ENCODE data around the gene FNDC3B. TPM values are rescaled to one million over a fixed set of nuclear protein-coding genes. Genes with fewer than 3 reads are reported as not detected.

Gene FNDC3B
- total RNA-seq, 4 donors from 2014 or later: 23.9 to 61.9 (median 37.0) TPM

- Histone ChIP-seq H3K27me3 (no peaks in the 10 kb centered on the region), H3K36me3 (peaks cover 9% of the 10 kb centered on the region), H3K4me3 (no peak overlapping the region), H3K9me3 (no peaks in the 10 kb centered on the region), H3K4me1 (peaks cover 23% of the 10 kb centered on the region), H3K27ac (no peak overlapping the region)
- 97% methylated on average over 7 of the region's 7 CpGs for WGBS
- TF ChIP-seq POLR2A (IDR thresholded peaks at IDR 0.05) (no peak), CTCF (IDR thresholded peaks at IDR 0.05) (no peak), POLR2AphosphoS5 (IDR thresholded peaks at IDR 0.05) (no peak), EP300 (IDR thresholded peaks at IDR 0.05) (no peak)
- no peak for DNase-seq (ENCODE audit: low spot score in 2 of 2)
Observed at GRCh38 chr3:172263781-172264486, 224.6 kb downstream of the FNDC3B start.

GRCh38 chr3:172266103-172266502 is 226.7 kb downstream of the FNDC3B start:
- Histone ChIP-seq H3K27ac (no peak overlapping the region), H3K36me3 (peaks cover 9% of the 10 kb centered on the region), H3K4me1 (peaks cover 13% of the 10 kb centered on the region), H3K9me3 (no peaks in the 10 kb centered on the region), H3K4me3 (no peak overlapping the region), H3K27me3 (no peaks in the 10 kb centered on the region)
- 96% methylated on average over 3 of the region's 3 CpGs for WGBS
- TF ChIP-seq POLR2A (IDR thresholded peaks at IDR 0.05) (no peak), CTCF (IDR thresholded peaks at IDR 0.05) (no peak), POLR2AphosphoS5 (IDR thresholded peaks at IDR 0.05) (no peak), EP300 (IDR thresholded peaks at IDR 0.05) (no peak)
- no peak for DNase-seq (ENCODE audit: low spot score in 2 of 2)

DNA sequence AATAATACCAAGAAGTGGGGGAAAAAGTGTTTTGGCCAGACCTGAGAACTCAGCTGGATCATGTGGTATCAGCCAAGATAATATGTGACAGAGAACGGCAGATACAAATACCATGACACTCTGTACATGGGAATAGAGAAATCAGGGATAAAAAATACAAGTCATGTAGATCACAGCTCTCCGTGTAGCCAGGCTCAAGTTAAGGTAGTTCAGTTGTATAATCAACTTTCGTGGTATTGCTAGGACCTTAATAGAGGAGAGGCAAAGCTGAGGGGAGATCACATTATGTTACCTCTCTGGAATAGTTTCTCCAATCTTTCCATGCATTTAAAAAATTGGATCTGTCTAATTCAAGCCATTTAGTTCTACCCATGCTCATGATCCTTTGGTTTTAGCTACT is 229.0 kb downstream of the FNDC3B start:
- peaks cover 9% of the 10 kb centered on the region for H3K36me3 ChIP-seq
- H3K9me3 ChIP-seq: no peaks in the 10 kb centered on the region
- TF ChIP-seq POLR2AphosphoS5 (IDR thresholded peaks at IDR 0.05) (no peak), POLR2A (IDR thresholded peaks at IDR 0.05) (no peak), EP300 (IDR thresholded peaks at IDR 0.05) (no peak), CTCF (IDR thresholded peaks at IDR 0.05) (no peak)
- no peaks in the 10 kb centered on the region for H3K27me3 ChIP-seq
- H3K27ac ChIP-seq: no peak overlapping the region
- no peak overlapping the region for H3K4me3 ChIP-seq
- peaks cover 6% of the 10 kb centered on the region for H3K4me1 ChIP-seq
- WGBS: 82% methylated on average over 3 of the region's 3 CpGs
- no peak for DNase-seq (ENCODE audit: low spot score in 2 of 2)

DNA sequence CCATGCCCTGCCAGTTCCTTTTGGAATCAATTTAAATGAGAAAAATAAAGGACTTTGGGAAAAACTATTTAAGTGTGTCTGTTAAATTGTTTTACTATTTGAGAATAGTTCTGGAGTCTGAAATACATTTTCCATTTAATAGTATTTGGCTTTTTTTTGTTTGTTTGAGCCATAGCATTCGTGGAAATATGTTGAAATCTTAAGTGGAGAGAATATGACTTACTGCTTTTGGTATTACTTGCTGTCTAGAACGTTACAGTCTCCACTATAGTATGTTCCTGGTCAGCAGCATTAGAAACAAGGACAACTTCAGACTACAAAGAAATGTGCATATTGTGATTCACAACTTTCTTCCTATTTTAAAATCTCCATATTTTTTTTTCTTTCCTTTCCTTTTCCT is 229.5 kb downstream of the FNDC3B start:
- Histone ChIP-seq H3K4me1 (peaks cover 6% of the 10 kb centered on the region), H3K36me3 (peaks cover 9% of the 10 kb centered on the region), H3K27ac (no peak overlapping the region), H3K27me3 (no peaks in the 10 kb centered on the region), H3K4me3 (no peak overlapping the region), H3K9me3 (no peaks in the 10 kb centered on the region)
- TF ChIP-seq CTCF (IDR thresholded peaks at IDR 0.05) (no peak), EP300 (IDR thresholded peaks at IDR 0.05) (no peak), POLR2AphosphoS5 (IDR thresholded peaks at IDR 0.05) (no peak), POLR2A (IDR thresholded peaks at IDR 0.05) (no peak)
- WGBS: 75% methylated on average over 2 of the region's 2 CpGs
- DNase-seq (ENCODE audit: low spot score in 2 of 2): no peak

- Histone ChIP-seq H3K9me3 (no peaks in the 10 kb centered on the region), H3K4me3 (no peak overlapping the region), H3K27me3 (no peaks in the 10 kb centered on the region), H3K27ac (no peak overlapping the region), H3K4me1 (peaks cover 6% of the 10 kb centered on the region), H3K36me3 (peaks cover 9% of the 10 kb centered on the region)
- WGBS: 78% methylated on average over 4 of the region's 4 CpGs
- no peak for TF ChIP-seq POLR2A (IDR thresholded peaks at IDR 0.05)
- TF ChIP-seq EP300 (IDR thresholded peaks at IDR 0.05): no peak
- TF ChIP-seq CTCF (IDR thresholded peaks at IDR 0.05): no peak
- TF ChIP-seq POLR2AphosphoS5 (IDR thresholded peaks at IDR 0.05): no peak
- no peak for DNase-seq (ENCODE audit: low spot score in 2 of 2)
Observed at GRCh38 chr3:172270557-172271166, 231.3 kb downstream of the FNDC3B start.

All from suprapubic skin (tissue), 4 donors.